ENCODE measurements around the gene CCDC33. TPM values are rescaled to one million over a fixed set of nuclear protein-coding genes. Genes with fewer than 3 reads are reported as not detected.
A peak's percentile ranks its signal among the peaks of the same experiment; 100 is the strongest.

The CCDC33 gene
- total and polyA plus RNA-seq, 10 of the 15 experiments (the other 5 are each of a cell fraction or from before 2014, with no cell fraction given): 0.57 to 5.8 (median 4.3) TPM

- TF ChIP-seq NKRF (conservative IDR thresholded peaks at IDR 0.05) (peak; percentile 58), BACH1 (IDR thresholded peaks at IDR 0.05; ENCODE audit: borderline replicate concordance) (no peak; the same call in 1 of the 2 replicates), ETV6 (conservative IDR thresholded peaks at IDR 0.05 in 1 of 2, IDR thresholded peaks at IDR 0.05 in 1 of 2; ENCODE audit: borderline replicate concordance in 1 of 2, low read depth in 1 of 2) (peak in 1 of 2 experiments; percentile 99; a peak in 2 of 4 replicates), LARP7 (IDR thresholded peaks at IDR 0.05) (0 out of 2 replicates have a peak, but pooled peaks have one; percentile 9), CBFB (IDR thresholded peaks at IDR 0.05; ENCODE audit: low read depth) (peak; percentile 77; the same call in 1 of the 2 replicates), BCL11A (IDR thresholded peaks at IDR 0.05; ENCODE audit: low read depth, low read length) (peak; percentile 69), BCL3 (IDR thresholded peaks at IDR 0.05; ENCODE audit: borderline replicate concordance, insufficient read depth, low read depth, low read length, poor library complexity, severe bottlenecking) (peak; percentile 87), CBX5 (IDR thresholded peaks at IDR 0.05; ENCODE audit: low read depth) (no peak), ZNF687 (IDR thresholded peaks at IDR 0.05) (peak; percentile 81), MAX (IDR thresholded peaks at IDR 0.05; ENCODE audit: low read depth, low read length) (peak; percentile 60; the same call in 1 of the 2 replicates), PAX5 (IDR thresholded peaks at IDR 0.05; ENCODE audit: borderline replicate concordance, low read depth, low read length) (peak; percentile 76; the same call in 1 of the 2 replicates), ZBED1 (IDR thresholded peaks at IDR 0.05; ENCODE audit: borderline replicate concordance) (peak; percentile 88; the same call in 1 of the 2 replicates), CHD4 (IDR thresholded peaks at IDR 0.05) (no peak), ATF7 (IDR thresholded peaks at IDR 0.05; ENCODE audit: low read depth) (peak; percentile 94), ZNF622 (IDR thresholded peaks at IDR 0.05) (no peak)
Measured at GRCh38 chr15:74383695-74384565, 147.8 kb downstream of the CCDC33 start (continued).

Measured in GM12878 (cell line).